Type B pancreatic cell (in vitro differentiated cells): Measurements from ENCODE around the gene FGF14. TPM values are rescaled to one million over a fixed set of nuclear protein-coding genes. Genes with fewer than 3 reads are reported as not detected.

Experiments used
- DNase-seq: peaks from one replicate; pipeline ENCODE4 v3.0.0; 2021; ENCODE audit warnings: mixed read lengths; ENCODE audit not compliant: unreplicated experiment; ENCODE audit errors: extremely low spot score
- H3K27ac Mint-ChIP-seq: 2 replicates; pipeline ENCODE4 v1.8.0; 2021; ENCODE audit warnings: mild to moderate bottlenecking, mixed read lengths
- H3K27me3 Mint-ChIP-seq: 2 replicates; pipeline ENCODE4 v1.8.0; 2021; ENCODE audit warnings: mixed read lengths
- H3K36me3 Mint-ChIP-seq: 2 replicates; pipeline ENCODE4 v1.8.0; 2021; ENCODE audit warnings: mixed read lengths
- H3K4me1 Mint-ChIP-seq: one replicate; pipeline ENCODE4 v1.8.0; 2021; ENCODE audit warnings: mixed read lengths; ENCODE audit not compliant: unreplicated experiment
- H3K4me3 Mint-ChIP-seq: 2 replicates; pipeline ENCODE4 v1.8.0; 2021; ENCODE audit warnings: mild to moderate bottlenecking, mixed read lengths
- H3K9me3 Mint-ChIP-seq: 2 replicates; pipeline ENCODE4 v1.8.0; 2021; ENCODE audit warnings: mixed read lengths
- CTCF ChIP-seq: fragments of 200-600 bp; sonication (generic); conservative IDR thresholded peaks from 2 replicates; pipeline ENCODE4 v1.5.0; 2021; ENCODE audit warnings: antibody characterized with exemption, mild to moderate bottlenecking
- total RNA-seq: library from RNA; stranded (reverse); gene quantifications from 2 replicates; pipeline ENCODE4 v1.2.1, GENCODE V29; 2021; ENCODE audit warnings: low replicate concordance

FGF14 gene
- total RNA-seq, 1 donor from 2014 or later: 4.2 TPM

GRCh38 chr13:101866889-101867581 is 534.8 kb downstream of the FGF14 start:
- no peak for DNase-seq
- no peaks in the 10 kb centered on the region for H3K36me3 Mint-ChIP-seq

GRCh38 chr13:101858860-101859259 is 543.0 kb downstream of the FGF14 start:
- H3K9me3 Mint-ChIP-seq: no peaks in the 10 kb centered on the region
- TF ChIP-seq CTCF: no peak
- DNase-seq: no peak
- H3K27ac Mint-ChIP-seq: no peak overlapping the region
- no peaks in the 10 kb centered on the region for H3K36me3 Mint-ChIP-seq
- no peaks in the 10 kb centered on the region for H3K4me1 Mint-ChIP-seq
- H3K4me3 Mint-ChIP-seq: no peak overlapping the region
- peaks cover 9% of the 10 kb centered on the region for H3K27me3 Mint-ChIP-seq

More at GRCh38 chr13:101866889-101867581, 534.8 kb downstream of the FGF14 start:
- H3K4me1 Mint-ChIP-seq: no peaks in the 10 kb centered on the region
- H3K27ac Mint-ChIP-seq: no peak overlapping the region
- H3K9me3 Mint-ChIP-seq: no peaks in the 10 kb centered on the region
- no peak for TF ChIP-seq CTCF
- no peaks in the 10 kb centered on the region for H3K27me3 Mint-ChIP-seq
- no peak overlapping the region for H3K4me3 Mint-ChIP-seq

- H3K27me3 Mint-ChIP-seq: no peaks in the 10 kb centered on the region
- no peak for DNase-seq
- H3K27ac Mint-ChIP-seq: no peak overlapping the region
- no peak for TF ChIP-seq CTCF
- no peaks in the 10 kb centered on the region for H3K4me1 Mint-ChIP-seq
- no peaks in the 10 kb centered on the region for H3K36me3 Mint-ChIP-seq
- H3K4me3 Mint-ChIP-seq: no peak overlapping the region
- H3K9me3 Mint-ChIP-seq: no peaks in the 10 kb centered on the region
These were observed 555.1 kb downstream of the FGF14 start for GRCh38 chr13:101846701-101847100.

GRCh38 chr13:101846249-101846648 is 555.6 kb downstream of the FGF14 start:
- DNase-seq: no peak
- H3K4me3 Mint-ChIP-seq: no peak overlapping the region
- H3K9me3 Mint-ChIP-seq: no peaks in the 10 kb centered on the region
- H3K27ac Mint-ChIP-seq: no peak overlapping the region
- H3K4me1 Mint-ChIP-seq: no peaks in the 10 kb centered on the region
- no peak for TF ChIP-seq CTCF
- H3K27me3 Mint-ChIP-seq: no peaks in the 10 kb centered on the region
- H3K36me3 Mint-ChIP-seq: no peaks in the 10 kb centered on the region

- Mint-ChIP-seq H3K4me3 (no peak overlapping the region), H3K27me3 (no peaks in the 10 kb centered on the region), H3K9me3 (no peaks in the 10 kb centered on the region), H3K4me1 (no peaks in the 10 kb centered on the region), H3K27ac (no peak overlapping the region), H3K36me3 (no peaks in the 10 kb centered on the region)
- no peak for TF ChIP-seq CTCF
- DNase-seq: no peak
These were observed 556.4 kb downstream of the FGF14 start for GRCh38 chr13:101845245-101846020.
